GM12878 (cell line): Measurements from ENCODE around the gene MALRD1. TPM values are rescaled to one million over a fixed set of nuclear protein-coding genes. Genes with fewer than 3 reads are reported as not detected.
"Not testable (repeated sequence)": the region's sequence is repeated elsewhere in the genome, so short reads cannot be mapped to it uniquely, and the experiment has no call there.

Experiments used
- ATAC-seq: fragments of 200-7000 bp; cut with Tn5 transposase; 3 replicates; pipeline ENCODE4 v1.9.1; 2020; ENCODE audit warnings: mild to moderate bottlenecking, moderate library complexity
- BruUV-seq: library from RNA; stranded (reverse); fragments of 400-500 nt; replicated peaks from 2 replicates; lab custom pipeline; 2021; lab: Mats Ljungman, UMichigan
- CTCF ChIA-PET: fragments of 300-600 bp; sonication (Branson Sonifier 250); formaldehyde crosslinking; extraction: SDS; loops from one replicate; lab custom pipeline; 2021; ENCODE audit warnings: inconsistent platforms; lab: Yijun Ruan, JAX
- POLR2A ChIA-PET: fragments of 350-600 bp; formaldehyde crosslinking; extraction: SDS; loops from one replicate; lab custom pipeline; 2021; ENCODE audit warnings: inconsistent platforms; lab: Charles Lee
- RAD21 ChIA-PET: fragments of 300-600 bp; sonication (Branson Sonifier 250); formaldehyde crosslinking; loops from one replicate; lab custom pipeline; 2023; ENCODE audit warnings: antibody characterized with exemption; ENCODE audit not compliant: unreplicated experiment; lab: Charles Lee
- SMC1A ChIA-PET: fragments of 300-600 bp; sonication (Branson Sonifier 250); formaldehyde crosslinking; loops from one replicate; lab custom pipeline; 2023; ENCODE audit not compliant: unreplicated experiment, uncharacterized antibody; lab: Charles Lee
- DNase-seq: peaks from one replicate; pipeline ENCODE4 v3.0.0-alpha.2; 2011; ENCODE audit warnings: low read depth, low spot score
- FAIRE-seq: peaks from 3 replicates; lab custom pipeline; 2011; peaks lifted over from hg19 to GRCh38; lab: Jason Lieb, UNC
- H2AFZ ChIP-seq: 2 replicates; pipeline ENCODE4 v1.6.0; 2011; ENCODE audit warnings: low read depth, low read length, control low read depth; ENCODE audit not compliant: control insufficient read depth
- H3K27ac ChIP-seq: 2 replicates; pipeline ENCODE4 v1.5.1; 2011; ENCODE audit warnings: control low read depth; ENCODE audit not compliant: control insufficient read depth, insufficient read depth
- H3K27me3 ChIP-seq, 2 experiments: replicated peaks in 1 of 2; 2 replicates each; pipeline versions ENCODE4 v1.6.0 to v1.6.1; 2011; ENCODE audit warnings: low read length in 1 of 2; ENCODE audit not compliant: control insufficient read depth in 2 of 2, insufficient read depth in 2 of 2
- H3K36me3 ChIP-seq, 2 experiments: 2 replicates each; pipeline ENCODE4 v1.5.1; 2011; ENCODE audit warnings: low read length in 1 of 2; ENCODE audit not compliant: control insufficient read depth in 2 of 2, insufficient read depth in 2 of 2
- H3K4me1 ChIP-seq: 2 replicates; pipeline ENCODE4 v1.6.1; 2011; ENCODE audit warnings: mild to moderate bottlenecking, low read length, moderate library complexity, mixed read lengths; ENCODE audit not compliant: control insufficient read depth, insufficient read depth
- H3K4me2 ChIP-seq: 2 replicates; pipeline ENCODE4 v1.6.0; 2011; ENCODE audit warnings: control low read depth; ENCODE audit not compliant: control insufficient read depth, insufficient read depth
- H3K4me3 ChIP-seq: fragments of 200-600 bp; sonication (generic); 2 replicates; pipeline ENCODE4 v1.5.1; 2016
- H3K79me2 ChIP-seq: 2 replicates; pipeline ENCODE4 v1.6.0; 2011; ENCODE audit warnings: low read length; ENCODE audit not compliant: control insufficient read depth, insufficient read depth
- H3K9ac ChIP-seq: 2 replicates; pipeline ENCODE4 v1.8.0; 2011; ENCODE audit warnings: low read length, control low read depth, mixed read lengths; ENCODE audit not compliant: control insufficient read depth, insufficient read depth
- H3K9me3 ChIP-seq: replicated peaks from 3 replicates; pipeline ENCODE4 v1.5.1; 2011; ENCODE audit warnings: mild to moderate bottlenecking, low read length; ENCODE audit not compliant: control insufficient read depth, insufficient read depth
- H4K20me1 ChIP-seq: 2 replicates; pipeline ENCODE4 v1.6.0; 2011; ENCODE audit not compliant: control insufficient read depth, insufficient read depth
- CHD1 ChIP-seq: IDR thresholded peaks from 2 replicates; pipeline ENCODE4 v1.6.1; 2012; ENCODE audit warnings: low read depth, low read length, improper control_type of control experiment
- EZH2 ChIP-seq: IDR thresholded peaks from 2 replicates; pipeline ENCODE4 v1.6.1; 2012; ENCODE audit warnings: low read depth, mild to moderate bottlenecking, control low read depth, inconsistent platforms, low read length, borderline replicate concordance; ENCODE audit not compliant: control insufficient read depth
- HCFC1 ChIP-seq: fragments of 150-350 bp; IDR thresholded peaks from 2 replicates; pipeline ENCODE4 v1.6.1; 2014; ENCODE audit warnings: low read length
- KAT2A ChIP-seq: conservative IDR thresholded peaks from 2 replicates; pipeline ENCODE4 v1.6.1; 2011; ENCODE audit warnings: low read depth, low read length; ENCODE audit not compliant: control insufficient read depth
- MAX ChIP-seq: IDR thresholded peaks from 2 replicates; pipeline ENCODE4 v1.6.1; 2012; ENCODE audit warnings: low read depth, low read length, improper control_type of control experiment
- POLR2AphosphoS2 ChIP-seq: IDR thresholded peaks from 2 replicates; pipeline ENCODE4 v1.6.1; 2011; ENCODE audit warnings: low read depth, mild to moderate bottlenecking, low read length, improper control_type of control experiment, moderate library complexity
- SP1 ChIP-seq: IDR thresholded peaks from one replicate; pipeline ENCODE4 v1.6.1; 2011; ENCODE audit warnings: low read depth, low read length
- TAF1 ChIP-seq: IDR thresholded peaks from 2 replicates; pipeline ENCODE4 v1.6.1; 2011; ENCODE audit warnings: mild to moderate bottlenecking, low read depth, low read length, borderline replicate concordance
- TCF7 ChIP-seq: IDR thresholded peaks from 2 replicates; pipeline ENCODE4 v1.6.1; 2014; ENCODE audit warnings: antibody characterized with exemption, borderline replicate concordance
- WGBS: methylation state at CpG from one replicate; pipeline ENCODE4 v1.1.6; 2016; ENCODE audit warnings: low lambda C conversion rate; ENCODE audit not compliant: insufficient replicate concordance, insufficient coverage; ENCODE audit errors: missing lambda C conversion rate; 5-methylcytosine and 5-hydroxymethylcytosine counted together
- in situ Hi-C: fragments of 300-500 bp; cut with MboI; formaldehyde crosslinking; loops from 9 replicates; pipeline ENCODE4 v1.14.3; 2018; ENCODE audit warnings: mixed read lengths
- intact Hi-C: fragments of 100-400 bp; cut with micrococcal nuclease; formaldehyde crosslinking; loops from one replicate; pipeline ENCODE4 v1.14.2; 2022; ENCODE audit not compliant: unreplicated experiment
- polyA plus RNA-seq, 11 experiments: library from polyadenylated mRNA; depleted of rRNA in 4 of 11; unstranded in 6 of 11; stranded (reverse) in 5 of 11; fragments of >200 nt; fragmentation: Nextera tagmentation in 4 of 11; fragmentation: Illumina TruSeq in 1 of 11; extraction: Ambion mirVana in 4 of 11; extraction: Trizol in 1 of 11; gene quantifications; 1 replicate in 1 of 11; 2 replicates in 10 of 11; pipeline versions ENCODE4 v1.2.1 to v1.2.3, GENCODE V29; 2011 to 2016; ENCODE audit warnings: inconsistent platforms in 2 of 11, missing spikeins in 2 of 11, low read depth in 1 of 11
- total RNA-seq, 4 experiments: library from RNA; depleted of rRNA in 3 of 4; stranded (reverse); fragments of >200 nt in 3 of 4; fragmentation: Illumina TruSeq in 1 of 4; extraction: Trizol in 1 of 4; gene quantifications; 2 replicates each; pipeline versions ENCODE4 v1.2.1 to v1.2.3, GENCODE V29; 2013 to 2021
- TF ChIP-seq, protein P1 (sequence below): fragments of 450-650 bp; IDR thresholded peaks from 2 replicates; pipeline ENCODE4 v1.6.1; 2016; ENCODE audit warnings: mild to moderate bottlenecking
- TF ChIP-seq, protein P2 (sequence below): IDR thresholded peaks from 2 replicates; pipeline ENCODE4 v1.6.1; 2012; ENCODE audit warnings: low read length, inconsistent platforms
- TF ChIP-seq, protein P3 (sequence below): fragments of 450-650 bp; IDR thresholded peaks from 2 replicates; pipeline ENCODE4 v1.6.1; 2017; ENCODE audit warnings: antibody characterized with exemption, mild to moderate bottlenecking, moderate library complexity

Gene MALRD1
- total and polyA plus RNA-seq, 10 of the 15 experiments (the other 5 are each of a cell fraction or from before 2014, with no cell fraction given), result 0.12 to 6.6 (median 0.26) TPM; not detected in 2

GRCh38 chr10:19510005-19510732, 461.6 kb downstream of the MALRD1 start:
- ATAC-seq, H3K79me2 ChIP-seq, CTCF ChIA-PET, DNase-seq, H3K9ac ChIP-seq, POLR2A ChIA-PET, RAD21 ChIA-PET, H3K4me3 ChIP-seq, H3K27ac ChIP-seq, FAIRE-seq, H2AFZ ChIP-seq, H3K4me2 ChIP-seq, H3K4me1 ChIP-seq, in situ Hi-C loops, BruUV-seq, intact Hi-C loops, H3K36me3 ChIP-seq, H3K27me3 ChIP-seq, H4K20me1 ChIP-seq, SMC1A ChIA-PET, H3K9me3 ChIP-seq: not testable (repeated sequence)
- 35% methylated on average over 8 of the region's 8 CpGs for WGBS

DNA sequence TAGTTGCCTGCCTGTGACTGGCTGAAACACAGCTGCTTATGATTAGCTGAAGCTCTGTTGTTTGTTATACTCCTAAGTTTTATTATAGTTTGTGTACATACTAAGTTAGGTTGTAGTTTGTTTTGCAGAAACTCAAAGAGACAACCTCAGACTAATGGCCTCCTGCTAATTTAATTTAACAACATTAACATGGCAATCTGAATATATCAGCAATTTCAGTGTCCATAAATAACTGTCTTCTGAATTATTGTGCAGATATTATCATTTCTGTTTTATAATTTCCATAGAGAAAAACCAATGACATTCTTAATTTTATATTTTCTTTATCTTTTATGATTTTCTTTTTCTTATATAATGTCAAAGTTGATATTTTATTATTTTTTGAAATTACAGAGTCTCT, 469.5 kb downstream of the MALRD1 start:
- in situ Hi-C loops, result no loop called here
- BruUV-seq, result no TSS peak
- TF ChIP-seq SP1 (no peak), KAT2A (no peak), HCFC1 (no peak), TCF7 (no peak), MAX (no peak), TAF1 (no peak), CHD1 (no peak), POLR2AphosphoS2 (no peak), EZH2 (no peak)
- TF ChIP-seq, protein P1, sequence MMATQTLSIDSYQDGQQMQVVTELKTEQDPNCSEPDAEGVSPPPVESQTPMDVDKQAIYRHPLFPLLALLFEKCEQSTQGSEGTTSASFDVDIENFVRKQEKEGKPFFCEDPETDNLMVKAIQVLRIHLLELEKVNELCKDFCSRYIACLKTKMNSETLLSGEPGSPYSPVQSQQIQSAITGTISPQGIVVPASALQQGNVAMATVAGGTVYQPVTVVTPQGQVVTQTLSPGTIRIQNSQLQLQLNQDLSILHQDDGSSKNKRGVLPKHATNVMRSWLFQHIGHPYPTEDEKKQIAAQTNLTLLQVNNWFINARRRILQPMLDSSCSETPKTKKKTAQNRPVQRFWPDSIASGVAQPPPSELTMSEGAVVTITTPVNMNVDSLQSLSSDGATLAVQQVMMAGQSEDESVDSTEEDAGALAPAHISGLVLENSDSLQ, result no peak
- TF ChIP-seq, protein P2, sequence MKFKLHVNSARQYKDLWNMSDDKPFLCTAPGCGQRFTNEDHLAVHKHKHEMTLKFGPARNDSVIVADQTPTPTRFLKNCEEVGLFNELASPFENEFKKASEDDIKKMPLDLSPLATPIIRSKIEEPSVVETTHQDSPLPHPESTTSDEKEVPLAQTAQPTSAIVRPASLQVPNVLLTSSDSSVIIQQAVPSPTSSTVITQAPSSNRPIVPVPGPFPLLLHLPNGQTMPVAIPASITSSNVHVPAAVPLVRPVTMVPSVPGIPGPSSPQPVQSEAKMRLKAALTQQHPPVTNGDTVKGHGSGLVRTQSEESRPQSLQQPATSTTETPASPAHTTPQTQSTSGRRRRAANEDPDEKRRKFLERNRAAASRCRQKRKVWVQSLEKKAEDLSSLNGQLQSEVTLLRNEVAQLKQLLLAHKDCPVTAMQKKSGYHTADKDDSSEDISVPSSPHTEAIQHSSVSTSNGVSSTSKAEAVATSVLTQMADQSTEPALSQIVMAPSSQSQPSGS, result no peak
- TF ChIP-seq, protein P3, sequence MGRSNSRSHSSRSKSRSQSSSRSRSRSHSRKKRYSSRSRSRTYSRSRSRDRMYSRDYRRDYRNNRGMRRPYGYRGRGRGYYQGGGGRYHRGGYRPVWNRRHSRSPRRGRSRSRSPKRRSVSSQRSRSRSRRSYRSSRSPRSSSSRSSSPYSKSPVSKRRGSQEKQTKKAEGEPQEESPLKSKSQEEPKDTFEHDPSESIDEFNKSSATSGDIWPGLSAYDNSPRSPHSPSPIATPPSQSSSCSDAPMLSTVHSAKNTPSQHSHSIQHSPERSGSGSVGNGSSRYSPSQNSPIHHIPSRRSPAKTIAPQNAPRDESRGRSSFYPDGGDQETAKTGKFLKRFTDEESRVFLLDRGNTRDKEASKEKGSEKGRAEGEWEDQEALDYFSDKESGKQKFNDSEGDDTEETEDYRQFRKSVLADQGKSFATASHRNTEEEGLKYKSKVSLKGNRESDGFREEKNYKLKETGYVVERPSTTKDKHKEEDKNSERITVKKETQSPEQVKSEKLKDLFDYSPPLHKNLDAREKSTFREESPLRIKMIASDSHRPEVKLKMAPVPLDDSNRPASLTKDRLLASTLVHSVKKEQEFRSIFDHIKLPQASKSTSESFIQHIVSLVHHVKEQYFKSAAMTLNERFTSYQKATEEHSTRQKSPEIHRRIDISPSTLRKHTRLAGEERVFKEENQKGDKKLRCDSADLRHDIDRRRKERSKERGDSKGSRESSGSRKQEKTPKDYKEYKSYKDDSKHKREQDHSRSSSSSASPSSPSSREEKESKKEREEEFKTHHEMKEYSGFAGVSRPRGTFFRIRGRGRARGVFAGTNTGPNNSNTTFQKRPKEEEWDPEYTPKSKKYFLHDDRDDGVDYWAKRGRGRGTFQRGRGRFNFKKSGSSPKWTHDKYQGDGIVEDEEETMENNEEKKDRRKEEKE, result no peak

More for the DNA sequence above, 469.5 kb downstream of the MALRD1 start:
- Histone ChIP-seq H3K79me2 (no peaks in the 10 kb centered on the region), H3K27me3 (no peaks in the 10 kb centered on the region), H3K9me3 (no peaks in the 10 kb centered on the region), H3K9ac (no peak overlapping the region), H3K4me2 (no peak overlapping the region), H4K20me1 (no peaks in the 10 kb centered on the region), H3K4me3 (no peak overlapping the region), H2AFZ (no peak overlapping the region), H3K36me3 (no peaks in the 10 kb centered on the region), H3K27ac (no peak overlapping the region), H3K4me1 (no peaks in the 10 kb centered on the region)
- ChIA-PET POLR2A (no interaction called here), SMC1A (no interaction called here), RAD21 (no interaction called here), CTCF (no interaction called here)
- DNase-seq, result no peak
- no peak for FAIRE-seq
- intact Hi-C loops, result no loop called here
- ATAC-seq, result no peak
